OCI-LY7 (cell line): ENCODE results near the gene ID1.

ENCODE experiments used
- CTCF ChIP-seq: fragments of 200-600 bp; sonication (generic); conservative IDR thresholded peaks from 2 replicates; pipeline ENCODE4 v1.5.1; 2014; ENCODE audit warnings: mild to moderate bottlenecking, antibody characterized with exemption, low read length, moderate library complexity, mixed read lengths
- EZH2phosphoT487 ChIP-seq: fragments of 200-600 bp; sonication (generic); IDR thresholded peaks from 2 replicates; pipeline ENCODE4 v1.6.1; 2018; ENCODE audit warnings: low read depth, borderline replicate concordance, mild to moderate bottlenecking, mixed run types, antibody characterized with exemption, low read length, moderate library complexity, mixed read lengths

DNA sequence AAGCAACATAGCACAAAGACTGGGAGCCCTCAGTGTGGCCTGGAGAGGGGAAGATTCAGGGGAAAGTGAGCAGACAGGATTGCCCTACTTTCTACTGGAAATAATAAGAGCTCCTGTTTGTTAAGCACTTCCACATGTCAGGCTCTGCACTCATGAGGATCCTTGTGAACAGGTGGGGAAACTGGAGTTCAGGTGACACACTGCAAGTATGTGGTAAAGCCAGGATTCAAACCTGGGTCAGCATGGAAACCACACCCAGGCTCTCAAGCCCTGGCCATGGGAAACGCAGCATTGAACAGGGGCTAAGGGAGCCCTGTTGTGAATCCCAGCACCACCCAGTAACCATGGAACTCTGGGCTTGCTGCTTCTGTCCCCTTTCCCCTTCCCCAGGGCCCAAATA is 42.8 kb upstream of the ID1 start:
- TF ChIP-seq CTCF (no peak), EZH2phosphoT487 (no peak)
